MM.1S (cell line): ENCODE measurements around the gene ACSS3.
"Not testable (repeated sequence)": the region's sequence is repeated elsewhere in the genome, so short reads cannot be mapped to it uniquely, and the experiment has no call there.

Experiments used
- DNase-seq: peaks from one replicate; pipeline ENCODE4 v3.0.0-alpha.2; 2015
- H2AFZ ChIP-seq: fragments of 300-600 bp; sonication (generic); 2 replicates; pipeline ENCODE4 v1.6.0; 2016; ENCODE audit warnings: antibody characterized with exemption, low read length
- H3F3A ChIP-seq: fragments of 300-600 bp; sonication (generic); 2 replicates; pipeline ENCODE4 v1.6.1; 2016; ENCODE audit warnings: mild to moderate bottlenecking, antibody characterized with exemption, low read length, moderate library complexity, mixed read lengths; ENCODE audit not compliant: insufficient read depth
- H3K27ac ChIP-seq: fragments of 300-600 bp; sonication (generic); 2 replicates; pipeline ENCODE4 v1.5.1; 2016; ENCODE audit warnings: mild to moderate bottlenecking, low read length
- H3K27me3 ChIP-seq: fragments of 300-600 bp; sonication (generic); replicated peaks from 2 replicates; pipeline ENCODE4 v1.6.0; 2016; ENCODE audit warnings: low read length; ENCODE audit not compliant: insufficient read depth
- H3K36me3 ChIP-seq: fragments of 300-600 bp; sonication (generic); replicated peaks from 2 replicates; pipeline ENCODE4 v1.6.1; 2016; ENCODE audit warnings: mild to moderate bottlenecking, low read length, mixed read lengths; ENCODE audit not compliant: insufficient read depth
- H3K4me1 ChIP-seq: fragments of 300-600 bp; sonication (generic); 2 replicates; pipeline ENCODE4 v1.6.1; 2016; ENCODE audit warnings: low read length, mixed read lengths
- H3K4me2 ChIP-seq: fragments of 300-600 bp; sonication (generic); 2 replicates; pipeline ENCODE4 v1.6.0; 2016; ENCODE audit warnings: low read depth, low read length
- H3K4me3 ChIP-seq: fragments of 300-600 bp; sonication (generic); 2 replicates; pipeline ENCODE4 v1.5.1; 2016; ENCODE audit warnings: low read length, mixed read lengths
- H3K79me2 ChIP-seq: fragments of 300-600 bp; sonication (generic); 2 replicates; pipeline ENCODE4 v1.6.1; 2016; ENCODE audit warnings: mixed run types, low read length, mixed read lengths
- H3K9ac ChIP-seq: fragments of 300-600 bp; sonication (generic); 2 replicates; pipeline ENCODE4 v1.6.1; 2016; ENCODE audit warnings: low read length, mixed read lengths
- H3K9me2 ChIP-seq: fragments of 300-600 bp; sonication (generic); replicated peaks from 2 replicates; pipeline ENCODE4 v1.6.1; 2016; ENCODE audit warnings: mild to moderate bottlenecking, low read length, mixed read lengths; ENCODE audit not compliant: insufficient read depth
- H3K9me3 ChIP-seq: fragments of 300-600 bp; sonication (generic); replicated peaks from 2 replicates; pipeline ENCODE4 v1.6.1; 2016; ENCODE audit warnings: mild to moderate bottlenecking, low read length, mixed read lengths; ENCODE audit not compliant: insufficient read depth
- H4K20me1 ChIP-seq: fragments of 300-600 bp; sonication (generic); 2 replicates; pipeline ENCODE4 v1.6.1; 2016; ENCODE audit warnings: mild to moderate bottlenecking, low read length, moderate library complexity, mixed read lengths; ENCODE audit not compliant: insufficient read depth
- EZH2 ChIP-seq: fragments of 300-600 bp; sonication (generic); optimal IDR thresholded peaks from 2 replicates; pipeline ENCODE3; 2017; ENCODE audit warnings: low read depth, mild to moderate bottlenecking, antibody characterized with exemption, low read length, mixed read lengths
- EZH2phosphoT487 ChIP-seq: fragments of 300-600 bp; sonication (generic); IDR thresholded peaks from 2 replicates; pipeline ENCODE4 v1.6.1; 2018; ENCODE audit warnings: antibody characterized with exemption, low read length
- TF ChIP-seq, protein P1 (sequence below): fragments of 300-600 bp; sonication (generic); IDR thresholded peaks from 2 replicates; pipeline ENCODE4 v1.5.1; 2016; ENCODE audit warnings: antibody characterized with exemption, low read length, mixed read lengths

The ACSS3 gene

GRCh38 chr12:81176796-81177195 lies 98.9 kb downstream of the ACSS3 start:
- no peak overlapping the region for H3K27ac ChIP-seq
- H2AFZ ChIP-seq, result no peak overlapping the region
- no peaks in the 10 kb centered on the region for H3K9me3 ChIP-seq
- no peaks in the 10 kb centered on the region for H3K9me2 ChIP-seq
- H3F3A ChIP-seq, result no peaks in the 10 kb centered on the region
- H3K79me2 ChIP-seq, result no peaks in the 10 kb centered on the region
- H3K4me1 ChIP-seq, result no peaks in the 10 kb centered on the region
- DNase-seq, result no peak
- H3K36me3 ChIP-seq, result no peaks in the 10 kb centered on the region
- H3K9ac ChIP-seq, result no peak overlapping the region
- no peaks in the 10 kb centered on the region for H3K27me3 ChIP-seq
- no peak overlapping the region for H3K4me3 ChIP-seq
- H3K4me2 ChIP-seq, result no peak overlapping the region
- TF ChIP-seq EZH2phosphoT487 (no peak), EZH2 (no peak)
- TF ChIP-seq, protein P1, sequence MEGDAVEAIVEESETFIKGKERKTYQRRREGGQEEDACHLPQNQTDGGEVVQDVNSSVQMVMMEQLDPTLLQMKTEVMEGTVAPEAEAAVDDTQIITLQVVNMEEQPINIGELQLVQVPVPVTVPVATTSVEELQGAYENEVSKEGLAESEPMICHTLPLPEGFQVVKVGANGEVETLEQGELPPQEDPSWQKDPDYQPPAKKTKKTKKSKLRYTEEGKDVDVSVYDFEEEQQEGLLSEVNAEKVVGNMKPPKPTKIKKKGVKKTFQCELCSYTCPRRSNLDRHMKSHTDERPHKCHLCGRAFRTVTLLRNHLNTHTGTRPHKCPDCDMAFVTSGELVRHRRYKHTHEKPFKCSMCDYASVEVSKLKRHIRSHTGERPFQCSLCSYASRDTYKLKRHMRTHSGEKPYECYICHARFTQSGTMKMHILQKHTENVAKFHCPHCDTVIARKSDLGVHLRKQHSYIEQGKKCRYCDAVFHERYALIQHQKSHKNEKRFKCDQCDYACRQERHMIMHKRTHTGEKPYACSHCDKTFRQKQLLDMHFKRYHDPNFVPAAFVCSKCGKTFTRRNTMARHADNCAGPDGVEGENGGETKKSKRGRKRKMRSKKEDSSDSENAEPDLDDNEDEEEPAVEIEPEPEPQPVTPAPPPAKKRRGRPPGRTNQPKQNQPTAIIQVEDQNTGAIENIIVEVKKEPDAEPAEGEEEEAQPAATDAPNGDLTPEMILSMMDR, result no peak
- no peaks in the 10 kb centered on the region for H4K20me1 ChIP-seq

- Histone ChIP-seq H4K20me1 (no peaks in the 10 kb centered on the region), H2AFZ (no peak overlapping the region), H3K36me3 (no peaks in the 10 kb centered on the region), H3K79me2 (no peaks in the 10 kb centered on the region), H3K4me3 (no peak overlapping the region), H3K27ac (no peak overlapping the region), H3K4me2 (no peak overlapping the region), H3F3A (no peaks in the 10 kb centered on the region), H3K4me1 (no peaks in the 10 kb centered on the region), H3K27me3 (no peaks in the 10 kb centered on the region), H3K9me3 (no peaks in the 10 kb centered on the region), H3K9ac (no peak overlapping the region), H3K9me2 (no peaks in the 10 kb centered on the region)
- no peak for TF ChIP-seq EZH2
- DNase-seq, result no peak
These were observed 103.8 kb downstream of the ACSS3 start for GRCh38 chr12:81181691-81182090.

DNA sequence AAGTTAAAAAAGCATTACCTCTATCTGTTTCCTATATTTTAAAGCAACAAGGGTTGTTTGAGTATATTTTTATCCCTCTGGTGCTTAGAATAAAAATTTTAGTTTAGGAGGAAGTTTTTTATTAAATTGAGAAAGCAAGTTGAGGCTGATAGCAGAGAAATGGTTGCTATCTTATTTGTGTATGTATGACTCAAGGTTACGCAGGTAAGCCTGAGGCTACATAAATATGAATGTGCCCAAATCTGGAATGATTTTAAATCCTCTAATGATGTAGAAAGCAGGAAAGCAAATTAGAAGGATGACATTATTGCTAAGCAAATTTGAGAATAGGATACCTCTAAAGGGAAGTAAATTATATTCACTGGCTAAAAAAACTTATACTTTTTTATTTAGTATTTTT lies 109.8 kb downstream of the ACSS3 start:
- Histone ChIP-seq H3K27me3 (no peaks in the 10 kb centered on the region), H3K4me3 (no peak overlapping the region), H3K9me2 (no peaks in the 10 kb centered on the region), H3K4me1 (no peaks in the 10 kb centered on the region), H3K4me2 (no peak overlapping the region), H3K36me3 (no peaks in the 10 kb centered on the region), H2AFZ (no peak overlapping the region), H3F3A (no peaks in the 10 kb centered on the region), H3K9me3 (no peaks in the 10 kb centered on the region), H3K27ac (no peak overlapping the region), H3K79me2 (no peaks in the 10 kb centered on the region), H4K20me1 (no peaks in the 10 kb centered on the region), H3K9ac (no peak overlapping the region)
- TF ChIP-seq EZH2 (no peak), EZH2phosphoT487 (no peak)
- TF ChIP-seq, protein P1, result no peak
- no peak for DNase-seq

GRCh38 chr12:81196595-81196994 lies 118.7 kb downstream of the ACSS3 start:
- TF ChIP-seq, protein P1, result no peak
- no peak for TF ChIP-seq EZH2
- no peak for TF ChIP-seq EZH2phosphoT487
- no peak overlapping the region for H3K4me3 ChIP-seq

GRCh38 chr12:81200561-81200960 lies 122.7 kb downstream of the ACSS3 start:
- not testable (repeated sequence) for H2AFZ ChIP-seq, H3K36me3 ChIP-seq, H3K4me3 ChIP-seq, H3K9me3 ChIP-seq, H3K9ac ChIP-seq, H3K4me1 ChIP-seq, H3K79me2 ChIP-seq, DNase-seq, H3K9me2 ChIP-seq, H4K20me1 ChIP-seq, H3F3A ChIP-seq, H3K27me3 ChIP-seq, H3K27ac ChIP-seq, H3K4me2 ChIP-seq

More at GRCh38 chr12:81196595-81196994, 118.7 kb downstream of the ACSS3 start:
- H3K27ac ChIP-seq, result no peak overlapping the region
- H3K4me2 ChIP-seq, result no peak overlapping the region
- no peaks in the 10 kb centered on the region for H3K27me3 ChIP-seq
- H3K9me3 ChIP-seq, result no peaks in the 10 kb centered on the region
- H3K9ac ChIP-seq, result no peak overlapping the region
- H3K9me2 ChIP-seq, result no peaks in the 10 kb centered on the region
- H2AFZ ChIP-seq, result no peak overlapping the region
- no peaks in the 10 kb centered on the region for H3K79me2 ChIP-seq
- no peaks in the 10 kb centered on the region for H4K20me1 ChIP-seq
- H3K36me3 ChIP-seq, result no peaks in the 10 kb centered on the region
- no peaks in the 10 kb centered on the region for H3K4me1 ChIP-seq
- no peak for DNase-seq
- H3F3A ChIP-seq, result no peaks in the 10 kb centered on the region
